HG03575 (cell line): ENCODE measurements around the gene GPR108.

Source experiments
- ATAC-seq: cut with Tn5 transposase; IDR thresholded peaks from one replicate; pipeline ENCODE4 v1.9.1; 2021; ENCODE audit not compliant: unreplicated experiment, insufficient number of reproducible peaks, low FRiP score; ENCODE audit errors: extremely low read depth

Gene GPR108

GRCh38 chr19:6693056-6693471 is 44.3 kb downstream of the GPR108 start:
- ATAC-seq, result no peak

GRCh38 chr19:6692027-6692426 is 45.4 kb downstream of the GPR108 start:
- ATAC-seq, result no peak

- ATAC-seq, result no peak
Measured at GRCh38 chr19:6691342-6691741, 46.0 kb downstream of the GPR108 start.

- no peak for ATAC-seq
Measured at GRCh38 chr19:6690160-6690885, 47.1 kb downstream of the GPR108 start.

GRCh38 chr19:6687114-6687513 is 50.3 kb downstream of the GPR108 start:
- no peak for ATAC-seq

- ATAC-seq, result no peak
Measured at GRCh38 chr19:6686628-6686975, 50.8 kb downstream of the GPR108 start.

GRCh38 chr19:6685962-6686627 is 51.3 kb downstream of the GPR108 start:
- ATAC-seq, result no peak

- ATAC-seq, result no peak
Measured at GRCh38 chr19:6685482-6685881, 51.9 kb downstream of the GPR108 start.

GRCh38 chr19:6683971-6684370 is 53.4 kb downstream of the GPR108 start:
- ATAC-seq, result no peak

GRCh38 chr19:6682607-6683128 is 54.7 kb downstream of the GPR108 start:
- no peak for ATAC-seq

- ATAC-seq, result no peak
Measured at GRCh38 chr19:6680141-6680540, 57.2 kb downstream of the GPR108 start.
